GM12874 (cell line): ENCODE measurements around the gene KRT80.

ENCODE experiments used
- CTCF ChIP-seq: IDR thresholded peaks from 2 replicates; pipeline ENCODE4 v1.5.1; 2011; ENCODE audit warnings: low read depth, mild to moderate bottlenecking, control low read depth, low read length, moderate library complexity; ENCODE audit not compliant: insufficient read depth

Gene KRT80

GRCh38 chr12:52151837-52152783, 39.7 kb downstream of the KRT80 start:
- peak; percentile 84 for TF ChIP-seq CTCF

- no peak for TF ChIP-seq CTCF
Measured at GRCh38 chr12:52151153-52151836, 40.5 kb downstream of the KRT80 start.

- no peak for TF ChIP-seq CTCF
Measured at GRCh38 chr12:52149651-52150241, 42.1 kb downstream of the KRT80 start.

GRCh38 chr12:52149182-52149641, 42.6 kb downstream of the KRT80 start:
- no peak for TF ChIP-seq CTCF

GRCh38 chr12:52148464-52149181, 43.2 kb downstream of the KRT80 start:
- no peak for TF ChIP-seq CTCF

GRCh38 chr12:52147964-52148463, 43.8 kb downstream of the KRT80 start:
- no peak for TF ChIP-seq CTCF
